Measurements from ENCODE around the gene FNDC3A. TPM values are rescaled to one million over a fixed set of nuclear protein-coding genes. Genes with fewer than 3 reads are reported as not detected.
"Not testable (repeated sequence)": the region's sequence is repeated elsewhere in the genome, so short reads cannot be mapped to it uniquely, and the experiment has no call there.

FNDC3A gene
- total RNA-seq, 1 experiment from 2014 or later = 49.3 TPM

- Histone ChIP-seq H3K27me3 (replicated peaks; ENCODE audit: insufficient read depth, low read depth, low read length, poor library complexity) (no peaks in the 10 kb centered on the region), H3K4me1 (ENCODE audit: insufficient read depth, low read length, poor library complexity, severe bottlenecking) (no peaks in the 10 kb centered on the region), H3K4me3 (ENCODE audit: low read depth, low read length, poor library complexity, severe bottlenecking) (no peak overlapping the region), H3K9me3 (ENCODE audit: low read depth, low read length, poor library complexity, severe bottlenecking) (no peaks in the 10 kb centered on the region), H3K36me3 (ENCODE audit: insufficient read depth, low read length, poor library complexity, severe bottlenecking) (peaks cover 51% of the 10 kb centered on the region), H3K27ac (ENCODE audit: low read depth, low read length, poor library complexity, severe bottlenecking) (no peak overlapping the region)
- intact Hi-C loops (cut with micrococcal nuclease; ENCODE audit: unreplicated experiment) = no loop called here
- BruUV-seq (replicated peaks) = no TSS peak
- TF ChIP-seq EZH2 (IDR thresholded peaks at IDR 0.05; ENCODE audit: borderline replicate concordance, low read depth, low read length, poor library complexity, severe bottlenecking) = no peak
- no peak for TF ChIP-seq CTCF (conservative IDR thresholded peaks at IDR 0.05; ENCODE audit: low read depth, low read length)
- DNase-seq (ENCODE audit: low spot score) = no peak
- ChIA-PET CTCF (no interaction called here), POLR2A (ENCODE audit: low non-redundant PET) (no interaction called here)
Measured at GRCh38 chr13:49134305-49134704, 158.6 kb downstream of the FNDC3A start.

DNA sequence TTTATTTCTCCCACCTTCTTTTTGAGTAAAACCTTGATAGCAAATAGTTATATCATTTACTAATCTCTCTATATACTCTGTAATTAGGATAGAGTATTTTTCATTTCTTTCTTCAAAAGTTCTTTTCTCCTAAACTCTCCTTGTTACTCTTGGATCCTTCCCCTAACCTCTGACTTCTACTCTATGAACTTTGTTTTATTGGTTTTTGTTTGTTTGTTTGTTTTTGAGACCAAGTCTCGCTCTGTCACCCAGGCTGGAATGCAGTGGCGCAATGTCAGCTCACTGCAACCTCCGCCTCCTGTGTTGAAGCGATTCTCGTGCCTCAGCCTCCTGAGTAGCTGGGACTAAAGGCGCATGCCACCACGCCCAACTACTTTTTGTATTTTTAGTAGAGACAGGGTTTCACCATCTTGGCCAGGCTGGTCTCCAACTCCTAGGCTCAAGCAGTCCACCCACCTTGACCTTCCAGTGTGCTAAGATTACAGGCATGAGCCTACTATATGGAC, 161.5 kb downstream of the FNDC3A start:
- intact Hi-C loops (cut with micrococcal nuclease; ENCODE audit: unreplicated experiment); CTCF ChIA-PET; H3K4me1 ChIP-seq (ENCODE audit: insufficient read depth, low read length, poor library complexity, severe bottlenecking); H3K27ac ChIP-seq (ENCODE audit: low read depth, low read length, poor library complexity, severe bottlenecking); H3K9me3 ChIP-seq (ENCODE audit: low read depth, low read length, poor library complexity, severe bottlenecking); POLR2A ChIA-PET (ENCODE audit: low non-redundant PET); BruUV-seq (replicated peaks); DNase-seq (ENCODE audit: low spot score); H3K27me3 ChIP-seq (replicated peaks; ENCODE audit: insufficient read depth, low read depth, low read length, poor library complexity); H3K4me3 ChIP-seq (ENCODE audit: low read depth, low read length, poor library complexity, severe bottlenecking): not testable (repeated sequence)
- H3K36me3 ChIP-seq (ENCODE audit: insufficient read depth, low read length, poor library complexity, severe bottlenecking) = peaks cover 44% of the 10 kb centered on the region

DNA sequence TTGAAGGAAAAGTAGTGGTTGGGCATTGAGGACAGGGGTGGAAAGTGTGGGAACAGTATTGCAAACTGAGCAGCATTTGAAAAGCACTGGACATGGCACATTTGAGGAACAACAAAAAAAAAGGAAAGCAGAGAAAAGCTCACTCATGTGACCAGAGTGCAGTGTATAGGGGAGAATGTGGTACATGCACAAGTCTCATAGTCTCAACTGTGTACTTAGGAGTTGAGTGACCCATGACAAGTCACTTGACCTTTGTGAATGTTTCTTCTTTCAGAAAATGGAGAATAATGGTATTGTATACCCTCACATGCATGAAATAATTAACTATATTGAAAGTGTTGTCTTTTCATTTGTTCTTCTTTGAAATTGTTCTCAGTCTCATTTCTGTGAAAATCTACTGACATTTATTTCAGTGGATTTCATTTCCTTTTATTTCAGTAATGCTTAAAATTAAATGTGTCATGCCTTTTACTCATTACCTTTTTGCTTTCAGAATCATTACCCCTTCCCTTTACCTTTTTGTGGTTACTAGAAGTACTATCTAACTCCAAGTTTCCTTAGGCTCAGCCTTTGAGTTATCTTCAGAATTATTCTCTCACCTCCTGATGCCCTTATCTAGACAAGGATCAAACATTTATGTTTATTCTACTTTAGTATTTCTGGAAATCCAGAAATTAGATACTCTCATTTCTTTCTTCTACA, 165.3 kb downstream of the FNDC3A start:
- H3K4me3 ChIP-seq (ENCODE audit: low read depth, low read length, poor library complexity, severe bottlenecking) = no peak overlapping the region
- no TSS peak for BruUV-seq (replicated peaks)
- no peaks in the 10 kb centered on the region for H3K9me3 ChIP-seq (ENCODE audit: low read depth, low read length, poor library complexity, severe bottlenecking)
- intact Hi-C loops (cut with micrococcal nuclease; ENCODE audit: unreplicated experiment) = no loop called here
- DNase-seq (ENCODE audit: low spot score) = no peak
- TF ChIP-seq CTCF (conservative IDR thresholded peaks at IDR 0.05; ENCODE audit: low read depth, low read length) (no peak), EZH2 (IDR thresholded peaks at IDR 0.05; ENCODE audit: borderline replicate concordance, low read depth, low read length, poor library complexity, severe bottlenecking) (no peak)
- CTCF ChIA-PET = no interaction called here
- POLR2A ChIA-PET (ENCODE audit: low non-redundant PET) = no interaction called here
- H3K4me1 ChIP-seq (ENCODE audit: insufficient read depth, low read length, poor library complexity, severe bottlenecking) = no peaks in the 10 kb centered on the region
- H3K27me3 ChIP-seq (replicated peaks; ENCODE audit: insufficient read depth, low read depth, low read length, poor library complexity) = no peaks in the 10 kb centered on the region
- no peak overlapping the region for H3K27ac ChIP-seq (ENCODE audit: low read depth, low read length, poor library complexity, severe bottlenecking)
- H3K36me3 ChIP-seq (ENCODE audit: insufficient read depth, low read length, poor library complexity, severe bottlenecking) = peaks cover 36% of the 10 kb centered on the region

DNA sequence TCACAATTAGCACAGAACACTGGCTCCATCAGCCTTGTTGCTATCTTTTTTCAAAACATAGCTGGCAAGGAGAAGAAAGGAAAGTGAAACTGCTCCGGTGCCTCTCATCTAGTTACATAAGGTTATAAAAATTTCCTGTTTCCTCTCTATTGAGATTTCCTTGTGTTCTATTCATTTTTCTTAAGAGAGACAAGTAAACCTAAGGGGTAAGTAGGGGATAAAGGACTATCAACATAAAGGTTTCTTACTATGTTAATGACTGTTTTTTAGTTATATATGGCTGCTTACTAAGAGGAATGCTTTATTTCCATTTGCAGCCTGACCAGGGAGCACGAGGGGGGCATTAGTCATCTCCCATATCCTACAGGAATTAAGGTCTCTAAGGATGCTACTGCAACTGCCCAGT, 171.2 kb downstream of the FNDC3A start:
- TSS peak; percentile 14 for BruUV-seq (replicated peaks)
- ChIA-PET POLR2A (ENCODE audit: low non-redundant PET) (no interaction called here), CTCF (no interaction called here)
- H3K27ac ChIP-seq (ENCODE audit: low read depth, low read length, poor library complexity, severe bottlenecking) = no peak overlapping the region
- H3K4me1 ChIP-seq (ENCODE audit: insufficient read depth, low read length, poor library complexity, severe bottlenecking) = no peaks in the 10 kb centered on the region
- peaks cover 47% of the 10 kb centered on the region for H3K36me3 ChIP-seq (ENCODE audit: insufficient read depth, low read length, poor library complexity, severe bottlenecking)
- no peak overlapping the region for H3K4me3 ChIP-seq (ENCODE audit: low read depth, low read length, poor library complexity, severe bottlenecking)
- H3K27me3 ChIP-seq (replicated peaks; ENCODE audit: insufficient read depth, low read depth, low read length, poor library complexity) = no peaks in the 10 kb centered on the region
- intact Hi-C loops (cut with micrococcal nuclease; ENCODE audit: unreplicated experiment) = no loop called here
- H3K9me3 ChIP-seq (ENCODE audit: low read depth, low read length, poor library complexity, severe bottlenecking) = peaks cover 11% of the 10 kb centered on the region
- TF ChIP-seq CTCF (conservative IDR thresholded peaks at IDR 0.05; ENCODE audit: low read depth, low read length) (no peak), EZH2 (IDR thresholded peaks at IDR 0.05; ENCODE audit: borderline replicate concordance, low read depth, low read length, poor library complexity, severe bottlenecking) (no peak)
- peak; percentile 4 for DNase-seq (ENCODE audit: low spot score)
